Measurements from ENCODE around the gene KCNMA1. TPM values are rescaled to one million over a fixed set of nuclear protein-coding genes. Genes with fewer than 3 reads are reported as not detected.

KCNMA1 gene
- total RNA-seq, 3 donors from 2014 or later: 13.6 to 37.8 (median 15.1) TPM

- H3K4me1 ChIP-seq: no peaks in the 10 kb centered on the region
- H3K27ac ChIP-seq: peak overlapping the region; percentile 36 to 46
Measured at GRCh38 chr10:77393411-77393810, 244.2 kb downstream of the KCNMA1 start.

GRCh38 chr10:77392851-77393250, 244.8 kb downstream of the KCNMA1 start:
- H3K27me3 ChIP-seq: no peaks in the 10 kb centered on the region
- no peak overlapping the region for H3K4me3 ChIP-seq
- intact Hi-C loops (cut with DNase I; ENCODE audit: low total_unique reads): no loop called here
- H3K36me3 ChIP-seq: no peaks in the 10 kb centered on the region
- DNase-seq (ENCODE audit: low spot score in 2 of 2): peak; percentile 48 to 65
- no peaks in the 10 kb centered on the region for H3K4me1 ChIP-seq
- H3K27ac ChIP-seq: peak overlapping the region in 1 of 2 donors; percentile 53
- H3K9me3 ChIP-seq: no peaks in the 10 kb centered on the region
- no peak for TF ChIP-seq CTCF (IDR thresholded peaks at IDR 0.05)
- TF ChIP-seq POLR2AphosphoS5 (IDR thresholded peaks at IDR 0.05): no peak
- no peak for TF ChIP-seq POLR2A (IDR thresholded peaks at IDR 0.05)

More at GRCh38 chr10:77393411-77393810, 244.2 kb downstream of the KCNMA1 start:
- Histone ChIP-seq H3K9me3 (no peaks in the 10 kb centered on the region), H3K4me3 (no peak overlapping the region), H3K27me3 (no peaks in the 10 kb centered on the region), H3K36me3 (no peaks in the 10 kb centered on the region)
- intact Hi-C loops (cut with DNase I; ENCODE audit: low total_unique reads): no loop called here
- DNase-seq (ENCODE audit: low spot score in 2 of 2): no peak
- TF ChIP-seq CTCF (IDR thresholded peaks at IDR 0.05): no peak
- no peak for TF ChIP-seq POLR2AphosphoS5 (IDR thresholded peaks at IDR 0.05)
- no peak for TF ChIP-seq POLR2A (IDR thresholded peaks at IDR 0.05)

- intact Hi-C loops (cut with DNase I; ENCODE audit: low total_unique reads): no loop called here
- TF ChIP-seq POLR2AphosphoS5 (IDR thresholded peaks at IDR 0.05): no peak
- no peak for TF ChIP-seq POLR2A (IDR thresholded peaks at IDR 0.05)
- no peak for TF ChIP-seq CTCF (IDR thresholded peaks at IDR 0.05)
Measured at GRCh38 chr10:77392236-77392721, 245.3 kb downstream of the KCNMA1 start.

GRCh38 chr10:77391605-77392235, 245.9 kb downstream of the KCNMA1 start:
- Histone ChIP-seq H3K27me3 (no peaks in the 10 kb centered on the region), H3K4me1 (no peaks in the 10 kb centered on the region), H3K27ac (peak overlapping the region; percentile 53 to 65), H3K4me3 (no peak overlapping the region), H3K9me3 (no peaks in the 10 kb centered on the region), H3K36me3 (no peaks in the 10 kb centered on the region)
- intact Hi-C loops (cut with DNase I; ENCODE audit: low total_unique reads): no loop called here
- peak; percentile 79 to 80 for DNase-seq (ENCODE audit: low spot score in 2 of 2)
- TF ChIP-seq CTCF (IDR thresholded peaks at IDR 0.05) (peak; percentile 41 to 51 (median 49)), POLR2AphosphoS5 (IDR thresholded peaks at IDR 0.05) (no peak)

More at GRCh38 chr10:77392236-77392721, 245.3 kb downstream of the KCNMA1 start:
- Histone ChIP-seq H3K4me1 (no peaks in the 10 kb centered on the region), H3K4me3 (no peak overlapping the region), H3K9me3 (no peaks in the 10 kb centered on the region), H3K27ac (peak overlapping the region in 1 of 2 donors; percentile 53), H3K27me3 (no peaks in the 10 kb centered on the region), H3K36me3 (no peaks in the 10 kb centered on the region)
- no peak for DNase-seq (ENCODE audit: low spot score in 2 of 2)

GRCh38 chr10:77390481-77390891, 247.1 kb downstream of the KCNMA1 start:
- peak overlapping the region; percentile 65 to 76 for H3K27ac ChIP-seq
- no peaks in the 10 kb centered on the region for H3K27me3 ChIP-seq
- peak in 1 of 2 donors; percentile 53 for DNase-seq (ENCODE audit: low spot score in 2 of 2)
- intact Hi-C loops (cut with DNase I; ENCODE audit: low total_unique reads): no loop called here
- no peaks in the 10 kb centered on the region for H3K9me3 ChIP-seq
- no peaks in the 10 kb centered on the region for H3K4me1 ChIP-seq
- TF ChIP-seq POLR2A (IDR thresholded peaks at IDR 0.05) (no peak), POLR2AphosphoS5 (IDR thresholded peaks at IDR 0.05) (no peak), CTCF (IDR thresholded peaks at IDR 0.05) (no peak)
- no peak overlapping the region for H3K4me3 ChIP-seq
- H3K36me3 ChIP-seq: no peaks in the 10 kb centered on the region
